GM23248 (cell line): ENCODE data around the gene RPF1.

Source experiments
- EZH2 ChIP-seq: fragments of 200-600 bp; sonication (generic); IDR thresholded peaks from 2 replicates; pipeline ENCODE4 v1.6.1; 2018; ENCODE audit warnings: antibody characterized with exemption, mild to moderate bottlenecking; ENCODE audit not compliant: insufficient read depth, poor library complexity, severe bottlenecking
- EZH2phosphoT487 ChIP-seq: fragments of 200-600 bp; sonication (generic); IDR thresholded peaks from 2 replicates; pipeline ENCODE4 v1.6.1; 2018; ENCODE audit warnings: antibody characterized with exemption, moderate library complexity, mild to moderate bottlenecking, low read depth; ENCODE audit not compliant: insufficient read depth

DNA sequence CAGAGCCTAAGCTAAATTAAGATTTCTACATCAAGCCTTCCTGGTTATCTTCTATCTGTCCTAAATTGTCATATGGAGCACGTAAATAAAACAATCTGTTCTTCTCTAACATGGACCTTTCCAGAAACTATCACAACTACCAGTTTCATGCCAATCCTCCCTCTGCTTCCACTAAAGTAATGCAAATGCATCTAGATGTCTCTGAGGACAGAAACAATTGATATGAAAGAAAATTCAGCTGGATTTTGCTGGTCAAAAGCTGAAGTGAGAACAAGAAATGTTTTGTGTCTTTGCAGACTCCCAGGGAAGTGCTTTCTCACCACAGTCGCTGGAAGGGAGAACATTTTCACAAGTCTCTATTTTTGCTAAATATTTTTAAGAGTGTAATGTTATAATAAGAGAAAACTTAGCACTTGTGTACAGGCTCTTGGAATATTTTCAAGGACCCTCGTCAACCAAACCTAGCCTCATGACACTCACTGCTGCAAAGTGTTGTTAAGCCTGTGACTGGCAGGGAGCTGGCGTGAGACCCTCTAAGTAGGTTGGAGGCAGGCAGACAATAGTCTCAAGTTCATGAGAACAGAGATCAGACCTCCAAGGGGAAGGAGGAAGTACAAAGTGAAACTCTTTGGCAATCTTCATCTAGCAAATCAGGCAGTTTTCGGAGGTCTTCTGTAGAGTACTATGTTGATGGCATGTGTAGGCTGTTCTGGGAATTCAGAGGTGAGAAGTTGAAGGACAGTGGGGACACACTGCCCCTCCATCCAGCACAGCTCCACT, 42.0 kb upstream of the RPF1 start:
- TF ChIP-seq EZH2 = no peak
- TF ChIP-seq EZH2phosphoT487 = no peak
